Measurements from ENCODE around the gene ALK. TPM values are rescaled to one million over a fixed set of nuclear protein-coding genes. Genes with fewer than 3 reads are reported as not detected.

ALK gene
- total and polyA plus RNA-seq, 10 of the 15 experiments (the other 5 are each of a cell fraction or from before 2014, with no cell fraction given), result 0.11 TPM; not detected in 9

DNA sequence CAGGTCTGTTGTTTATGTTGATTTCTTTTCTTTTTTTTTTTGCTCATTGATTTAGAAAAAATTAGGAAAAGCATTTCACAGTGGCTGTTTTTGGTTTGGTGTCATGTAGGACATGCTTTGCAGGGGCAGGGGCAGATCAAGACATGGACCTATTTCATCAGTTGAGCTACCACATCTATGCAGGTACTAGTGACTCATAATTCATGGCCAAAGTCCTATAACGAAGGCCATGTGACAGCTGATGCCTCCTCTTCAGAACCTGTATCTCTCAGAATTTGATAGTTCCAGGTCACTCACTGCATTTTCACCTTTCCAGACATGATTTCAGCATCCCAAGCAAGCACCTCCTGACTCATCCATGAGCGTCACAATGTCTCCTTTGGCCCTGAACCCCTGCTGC lies 195.8 kb downstream of the ALK start (continued):
- no peak for TF ChIP-seq USF2 (IDR thresholded peaks at IDR 0.05; ENCODE audit: borderline replicate concordance, low read depth, low read length)
- TF ChIP-seq, protein P1, sequence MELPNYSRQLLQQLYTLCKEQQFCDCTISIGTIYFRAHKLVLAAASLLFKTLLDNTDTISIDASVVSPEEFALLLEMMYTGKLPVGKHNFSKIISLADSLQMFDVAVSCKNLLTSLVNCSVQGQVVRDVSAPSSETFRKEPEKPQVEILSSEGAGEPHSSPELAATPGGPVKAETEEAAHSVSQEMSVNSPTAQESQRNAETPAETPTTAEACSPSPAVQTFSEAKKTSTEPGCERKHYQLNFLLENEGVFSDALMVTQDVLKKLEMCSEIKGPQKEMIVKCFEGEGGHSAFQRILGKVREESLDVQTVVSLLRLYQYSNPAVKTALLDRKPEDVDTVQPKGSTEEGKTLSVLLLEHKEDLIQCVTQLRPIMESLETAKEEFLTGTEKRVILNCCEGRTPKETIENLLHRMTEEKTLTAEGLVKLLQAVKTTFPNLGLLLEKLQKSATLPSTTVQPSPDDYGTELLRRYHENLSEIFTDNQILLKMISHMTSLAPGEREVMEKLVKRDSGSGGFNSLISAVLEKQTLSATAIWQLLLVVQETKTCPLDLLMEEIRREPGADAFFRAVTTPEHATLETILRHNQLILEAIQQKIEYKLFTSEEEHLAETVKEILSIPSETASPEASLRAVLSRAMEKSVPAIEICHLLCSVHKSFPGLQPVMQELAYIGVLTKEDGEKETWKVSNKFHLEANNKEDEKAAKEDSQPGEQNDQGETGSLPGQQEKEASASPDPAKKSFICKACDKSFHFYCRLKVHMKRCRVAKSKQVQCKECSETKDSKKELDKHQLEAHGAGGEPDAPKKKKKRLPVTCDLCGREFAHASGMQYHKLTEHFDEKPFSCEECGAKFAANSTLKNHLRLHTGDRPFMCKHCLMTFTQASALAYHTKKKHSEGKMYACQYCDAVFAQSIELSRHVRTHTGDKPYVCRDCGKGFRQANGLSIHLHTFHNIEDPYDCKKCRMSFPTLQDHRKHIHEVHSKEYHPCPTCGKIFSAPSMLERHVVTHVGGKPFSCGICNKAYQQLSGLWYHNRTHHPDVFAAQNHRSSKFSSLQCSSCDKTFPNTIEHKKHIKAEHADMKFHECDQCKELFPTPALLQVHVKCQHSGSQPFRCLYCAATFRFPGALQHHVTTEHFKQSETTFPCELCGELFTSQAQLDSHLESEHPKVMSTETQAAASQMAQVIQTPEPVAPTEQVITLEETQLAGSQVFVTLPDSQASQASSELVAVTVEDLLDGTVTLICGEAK (IDR thresholded peaks at IDR 0.05; ENCODE audit: borderline replicate concordance), result no peak
- no peak for TF ChIP-seq POLR2AphosphoS2 (IDR thresholded peaks at IDR 0.05; ENCODE audit: low read depth, low read length)
- no peak for TF ChIP-seq EGR1 (IDR thresholded peaks at IDR 0.05; ENCODE audit: borderline replicate concordance in 1 of 2, low read depth in 2 of 2, low read length in 2 of 2)
- TF ChIP-seq LARP7 (IDR thresholded peaks at IDR 0.05), result no peak
- TF ChIP-seq, protein P2, sequence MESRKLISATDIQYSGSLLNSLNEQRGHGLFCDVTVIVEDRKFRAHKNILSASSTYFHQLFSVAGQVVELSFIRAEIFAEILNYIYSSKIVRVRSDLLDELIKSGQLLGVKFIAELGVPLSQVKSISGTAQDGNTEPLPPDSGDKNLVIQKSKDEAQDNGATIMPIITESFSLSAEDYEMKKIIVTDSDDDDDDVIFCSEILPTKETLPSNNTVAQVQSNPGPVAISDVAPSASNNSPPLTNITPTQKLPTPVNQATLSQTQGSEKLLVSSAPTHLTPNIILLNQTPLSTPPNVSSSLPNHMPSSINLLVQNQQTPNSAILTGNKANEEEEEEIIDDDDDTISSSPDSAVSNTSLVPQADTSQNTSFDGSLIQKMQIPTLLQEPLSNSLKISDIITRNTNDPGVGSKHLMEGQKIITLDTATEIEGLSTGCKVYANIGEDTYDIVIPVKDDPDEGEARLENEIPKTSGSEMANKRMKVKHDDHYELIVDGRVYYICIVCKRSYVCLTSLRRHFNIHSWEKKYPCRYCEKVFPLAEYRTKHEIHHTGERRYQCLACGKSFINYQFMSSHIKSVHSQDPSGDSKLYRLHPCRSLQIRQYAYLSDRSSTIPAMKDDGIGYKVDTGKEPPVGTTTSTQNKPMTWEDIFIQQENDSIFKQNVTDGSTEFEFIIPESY (IDR thresholded peaks at IDR 0.05), result no peak
- no peak for TF ChIP-seq IKZF2 (IDR thresholded peaks at IDR 0.05)
- no peak for TF ChIP-seq RUNX3 (IDR thresholded peaks at IDR 0.05; ENCODE audit: low read length)
- no peak for TF ChIP-seq CUX1 (IDR thresholded peaks at IDR 0.05; ENCODE audit: insufficient replicate concordance, low read depth, low read length)

Data from GM12878 (cell line).